Measurements from ENCODE around the gene TRIM16.
"Not testable (repeated sequence)": the region's sequence is repeated elsewhere in the genome, so short reads cannot be mapped to it uniquely, and the experiment has no call there.

The TRIM16 gene

DNA sequence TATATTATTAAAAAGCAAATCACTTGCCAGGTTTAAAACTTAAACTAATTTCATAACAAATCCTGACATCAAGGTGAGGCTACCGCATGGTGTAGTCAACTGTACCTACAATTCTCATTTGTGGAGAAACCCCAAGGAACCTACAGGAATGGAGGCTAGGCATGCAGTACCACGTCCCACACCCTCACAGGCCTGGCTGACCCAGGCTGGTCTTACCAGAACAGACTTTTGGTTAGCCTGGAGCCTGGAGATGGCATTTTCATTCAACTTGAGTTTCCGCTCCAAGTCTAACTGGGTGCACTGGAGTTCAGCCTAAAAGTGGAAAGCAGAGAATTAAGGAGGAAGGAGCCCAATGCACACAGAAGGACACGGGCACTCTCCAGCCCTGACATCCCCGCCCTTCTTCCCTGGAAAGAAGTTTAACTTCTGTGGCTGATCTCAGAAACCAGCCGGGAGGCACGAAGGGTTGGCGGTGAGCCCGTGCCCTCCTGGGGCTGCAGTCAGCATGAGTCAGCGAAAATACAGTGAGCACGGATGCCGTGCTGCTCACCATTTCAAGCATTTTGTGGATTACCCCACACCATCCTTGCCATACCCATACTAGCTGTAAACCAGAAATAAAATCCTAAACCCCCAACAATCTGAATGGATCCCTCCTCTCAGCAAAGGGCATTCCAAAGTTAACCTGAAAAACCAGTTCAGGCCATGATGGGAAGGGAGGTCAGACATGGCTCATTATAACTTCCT is 41.4 kb downstream of the TRIM16 start:
- not testable (repeated sequence) for H3K27me3 ChIP-seq; H3K4me1 ChIP-seq (ENCODE audit: control insufficient read depth in 1 of 2, insufficient read depth in 1 of 2, low read depth in 1 of 2, low read length in 1 of 2); H3K27ac ChIP-seq; H3K36me3 ChIP-seq; H3K4me3 ChIP-seq (ENCODE audit: low read depth in 1 of 2, low read length in 1 of 2); H3K9me3 ChIP-seq

- not testable (repeated sequence) for H3K27ac ChIP-seq; H3K9me3 ChIP-seq; H3K4me3 ChIP-seq (ENCODE audit: low read depth in 1 of 2, low read length in 1 of 2); H3K27me3 ChIP-seq; H3K36me3 ChIP-seq; H3K4me1 ChIP-seq (ENCODE audit: control insufficient read depth in 1 of 2, insufficient read depth in 1 of 2, low read depth in 1 of 2, low read length in 1 of 2)
These were observed 42.1 kb downstream of the TRIM16 start for GRCh38 chr17:15642014-15642413.

DNA sequence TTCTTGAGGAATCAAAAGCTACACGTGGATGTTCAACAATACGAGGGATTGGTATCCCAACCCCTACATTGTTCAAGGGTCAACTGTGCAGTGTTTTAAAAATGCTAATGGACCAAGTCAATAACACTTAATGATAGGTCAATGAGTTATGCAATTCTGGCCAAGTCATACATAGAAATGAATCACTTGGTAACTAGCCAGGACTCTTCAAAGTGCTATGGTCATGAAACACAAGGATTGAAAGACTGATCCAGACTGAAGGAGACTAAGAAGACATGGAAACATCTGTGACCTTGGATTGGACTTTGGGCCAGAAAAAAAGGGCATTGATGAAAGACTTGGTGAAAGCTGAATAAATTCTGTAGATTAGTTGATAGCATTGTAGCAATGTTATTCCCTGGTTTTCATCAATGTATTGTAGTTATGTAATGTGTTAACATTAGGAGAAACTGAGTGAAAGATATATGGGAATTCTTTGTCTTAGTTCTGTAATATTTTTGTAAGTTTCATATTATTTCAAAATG is 53.1 kb downstream of the TRIM16 start:
- not testable (repeated sequence) for H3K36me3 ChIP-seq; H3K9me3 ChIP-seq; H3K4me1 ChIP-seq (ENCODE audit: control insufficient read depth in 1 of 2, insufficient read depth in 1 of 2, low read depth in 1 of 2, low read length in 1 of 2); H3K27ac ChIP-seq; H3K4me3 ChIP-seq (ENCODE audit: low read depth in 1 of 2, low read length in 1 of 2); H3K27me3 ChIP-seq

GRCh38 chr17:15629991-15630390 is 54.1 kb downstream of the TRIM16 start:
- not testable (repeated sequence) for H3K4me1 ChIP-seq (ENCODE audit: control insufficient read depth in 1 of 2, insufficient read depth in 1 of 2, low read depth in 1 of 2, low read length in 1 of 2); H3K4me3 ChIP-seq (ENCODE audit: low read depth in 1 of 2, low read length in 1 of 2); H3K27ac ChIP-seq; H3K9me3 ChIP-seq; H3K27me3 ChIP-seq; H3K36me3 ChIP-seq

DNA sequence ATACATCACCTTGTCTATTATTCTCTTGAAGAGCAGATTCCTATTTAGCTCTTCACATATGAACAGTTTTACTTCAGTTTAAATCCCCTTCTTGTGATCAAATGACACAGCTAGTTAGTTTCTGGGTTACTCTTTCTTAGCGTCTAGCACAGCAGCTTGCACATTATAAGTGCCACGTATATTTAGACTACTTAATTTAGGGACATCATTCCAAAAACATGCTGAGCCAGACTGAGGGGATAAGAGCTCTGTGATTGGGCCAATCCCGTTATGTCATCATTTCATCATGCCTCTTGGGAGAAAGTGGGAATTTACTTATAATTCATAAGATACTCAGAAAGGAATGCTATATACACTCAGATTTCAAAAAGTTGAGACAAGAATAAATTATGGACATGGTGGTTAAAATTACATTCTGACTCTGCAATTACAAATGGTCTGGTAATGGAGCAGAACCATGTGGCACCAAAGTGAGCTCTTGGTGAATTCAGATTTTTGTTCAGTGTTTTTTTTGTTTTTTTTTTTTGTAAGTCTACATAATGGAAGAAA is 60.4 kb downstream of the TRIM16 start:
- H3K9me3 ChIP-seq; H3K4me3 ChIP-seq (ENCODE audit: low read depth in 1 of 2, low read length in 1 of 2); H3K27me3 ChIP-seq; H3K4me1 ChIP-seq (ENCODE audit: control insufficient read depth in 1 of 2, insufficient read depth in 1 of 2, low read depth in 1 of 2, low read length in 1 of 2); H3K36me3 ChIP-seq; H3K27ac ChIP-seq: not testable (repeated sequence)

GRCh38 chr17:15623255-15623654 is 60.9 kb downstream of the TRIM16 start:
- not testable (repeated sequence) for H3K4me3 ChIP-seq (ENCODE audit: low read depth in 1 of 2, low read length in 1 of 2); H3K27me3 ChIP-seq; H3K27ac ChIP-seq; H3K9me3 ChIP-seq; H3K36me3 ChIP-seq; H3K4me1 ChIP-seq (ENCODE audit: control insufficient read depth in 1 of 2, insufficient read depth in 1 of 2, low read depth in 1 of 2, low read length in 1 of 2)

DNA sequence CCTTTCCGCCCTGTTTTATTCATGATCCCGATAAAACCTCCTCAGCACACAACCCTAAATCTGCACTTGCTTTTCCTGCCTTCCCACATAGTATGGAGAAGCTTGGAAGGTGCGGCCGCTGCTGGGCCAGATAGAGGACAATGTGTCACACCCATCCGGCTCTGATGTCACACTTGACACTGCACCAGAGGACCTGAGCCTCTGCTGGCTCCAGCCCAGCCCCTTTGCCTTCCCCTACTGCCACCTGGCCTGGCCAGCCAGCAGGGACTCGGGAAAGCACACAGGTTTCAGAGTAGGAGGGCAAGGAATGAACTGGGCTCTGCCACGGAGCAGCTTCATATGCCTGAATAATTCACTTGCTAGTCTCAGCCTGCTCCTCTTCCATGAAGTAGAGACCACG is 62.0 kb downstream of the TRIM16 start:
- H3K27ac ChIP-seq; H3K36me3 ChIP-seq; H3K27me3 ChIP-seq; H3K4me1 ChIP-seq (ENCODE audit: control insufficient read depth in 1 of 2, insufficient read depth in 1 of 2, low read depth in 1 of 2, low read length in 1 of 2); H3K4me3 ChIP-seq (ENCODE audit: low read depth in 1 of 2, low read length in 1 of 2); H3K9me3 ChIP-seq: not testable (repeated sequence)

DNA sequence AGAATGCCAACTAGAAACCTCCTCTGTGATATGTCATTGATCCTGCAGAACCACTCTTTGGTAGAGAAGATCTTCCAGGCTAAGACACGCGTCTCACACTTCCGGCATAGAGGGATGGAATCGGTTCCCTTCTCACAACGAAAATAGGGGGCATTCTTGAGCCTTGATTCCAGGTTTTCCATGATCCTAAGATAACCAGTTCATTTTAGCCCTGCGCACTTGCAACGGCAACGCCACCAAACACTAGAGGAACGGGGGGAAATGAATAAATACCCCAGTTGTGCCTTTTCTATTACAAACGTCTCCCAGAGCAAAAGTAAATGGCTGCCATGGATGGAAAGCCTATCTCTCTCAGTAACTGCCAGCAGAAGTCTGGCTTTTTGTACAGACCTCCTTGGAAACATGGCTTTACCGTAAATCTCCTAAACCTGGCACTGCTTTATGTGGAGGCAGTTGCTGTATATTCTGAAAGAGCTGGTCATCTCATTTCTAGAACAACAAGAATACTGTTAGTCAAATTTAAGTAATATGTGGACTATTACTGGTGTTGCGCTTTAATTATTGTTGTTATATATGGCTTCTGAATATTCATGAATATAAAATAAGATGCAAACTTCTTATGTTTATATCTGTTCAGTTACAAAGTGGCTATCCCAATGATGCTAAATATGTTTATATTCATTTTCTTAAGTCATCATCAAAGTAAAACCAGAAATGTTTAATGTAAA is 64.6 kb downstream of the TRIM16 start, which contains the start of gene FBXW10B:
FBXW10B (minus strand) TSS at position 374 of the 728 bp plus-strand sequence; CDS start at position 182, 192 bp downstream.
- H3K27me3 ChIP-seq; H3K36me3 ChIP-seq; H3K4me3 ChIP-seq (ENCODE audit: low read depth in 1 of 2, low read length in 1 of 2); H3K4me1 ChIP-seq (ENCODE audit: control insufficient read depth in 1 of 2, insufficient read depth in 1 of 2, low read depth in 1 of 2, low read length in 1 of 2); H3K9me3 ChIP-seq; H3K27ac ChIP-seq: not testable (repeated sequence)

DNA sequence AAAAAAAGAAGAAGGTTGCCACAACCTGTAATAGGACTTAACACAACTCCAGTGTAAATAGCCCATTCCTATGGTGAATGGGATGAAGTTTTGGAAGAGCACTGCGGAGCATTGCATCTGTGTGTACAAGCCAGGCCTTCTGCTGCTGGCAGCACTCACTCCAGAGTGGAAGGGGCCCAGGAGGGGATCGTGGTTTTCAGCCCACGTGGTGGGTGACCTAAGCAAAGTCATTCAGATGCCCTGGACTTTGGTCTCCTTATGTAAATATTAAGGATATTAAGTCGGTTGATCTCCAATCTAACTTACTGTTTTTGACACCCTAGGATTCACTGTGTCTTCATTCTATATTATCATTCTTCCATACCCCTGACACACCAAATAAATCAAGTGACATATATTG is 67.3 kb downstream of the TRIM16 start:
- not testable (repeated sequence) for H3K36me3 ChIP-seq; H3K4me1 ChIP-seq (ENCODE audit: control insufficient read depth in 1 of 2, insufficient read depth in 1 of 2, low read depth in 1 of 2, low read length in 1 of 2); H3K9me3 ChIP-seq; H3K27ac ChIP-seq; H3K27me3 ChIP-seq; H3K4me3 ChIP-seq (ENCODE audit: low read depth in 1 of 2, low read length in 1 of 2)

DNA sequence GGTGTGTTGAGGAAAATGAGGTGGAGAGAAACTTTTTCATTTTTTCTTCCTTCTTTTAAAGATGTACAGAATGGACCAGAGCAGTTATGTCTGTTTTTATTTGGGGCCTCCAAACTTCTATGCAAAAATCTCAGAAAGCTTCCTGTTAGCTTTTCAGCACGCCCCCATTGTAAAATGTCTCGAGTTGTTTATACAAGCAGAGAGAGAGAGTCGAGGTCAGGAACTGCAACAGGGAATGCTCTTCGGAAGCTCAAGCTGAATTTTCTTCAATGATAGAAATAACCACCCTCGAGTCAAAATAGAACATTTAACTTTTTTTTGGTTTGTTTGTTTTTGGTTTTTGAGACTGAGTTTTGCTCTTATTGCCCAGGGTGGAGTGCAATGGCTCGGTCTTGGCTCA is 68.3 kb downstream of the TRIM16 start:
- not testable (repeated sequence) for H3K36me3 ChIP-seq; H3K27ac ChIP-seq; H3K9me3 ChIP-seq; H3K4me3 ChIP-seq (ENCODE audit: low read depth in 1 of 2, low read length in 1 of 2); H3K4me1 ChIP-seq (ENCODE audit: control insufficient read depth in 1 of 2, insufficient read depth in 1 of 2, low read depth in 1 of 2, low read length in 1 of 2); H3K27me3 ChIP-seq

- H3K27ac ChIP-seq; H3K4me3 ChIP-seq (ENCODE audit: low read depth in 1 of 2, low read length in 1 of 2); H3K27me3 ChIP-seq; H3K36me3 ChIP-seq; H3K9me3 ChIP-seq; H3K4me1 ChIP-seq (ENCODE audit: control insufficient read depth in 1 of 2, insufficient read depth in 1 of 2, low read depth in 1 of 2, low read length in 1 of 2): not testable (repeated sequence)
These were observed 71.0 kb downstream of the TRIM16 start for GRCh38 chr17:15613111-15613510.

- H3K4me3 ChIP-seq (ENCODE audit: low read depth in 1 of 2, low read length in 1 of 2); H3K36me3 ChIP-seq: not testable (repeated sequence)
These were observed 91.2 kb downstream of the TRIM16 start for GRCh38 chr17:15592960-15593359.

GRCh38 chr17:15591986-15592385 is 92.1 kb downstream of the TRIM16 start:
- not testable (repeated sequence) for H3K4me3 ChIP-seq (ENCODE audit: low read depth in 1 of 2, low read length in 1 of 2); H3K36me3 ChIP-seq; H3K27ac ChIP-seq; H3K9me3 ChIP-seq
- Histone ChIP-seq H3K4me1 (ENCODE audit: control insufficient read depth in 1 of 2, insufficient read depth in 1 of 2, low read depth in 1 of 2, low read length in 1 of 2) (peaks cover 22 to 50% of the 10 kb centered on the region in 2 experiments), H3K27me3 (peaks cover 33% of the 10 kb centered on the region)

More at GRCh38 chr17:15592960-15593359, 91.2 kb downstream of the TRIM16 start:
- peaks cover 25% of the 10 kb centered on the region for H3K27me3 ChIP-seq
- H3K27ac ChIP-seq, H3K9me3 ChIP-seq: not testable (repeated sequence)
- peaks cover 22 to 47% of the 10 kb centered on the region in 2 experiments for H3K4me1 ChIP-seq (ENCODE audit: control insufficient read depth in 1 of 2, insufficient read depth in 1 of 2, low read depth in 1 of 2, low read length in 1 of 2)

Data from neutrophil (primary cell).